IMR-90 (cell line): ENCODE measurements around the gene EPHB6. TPM values are rescaled to one million over a fixed set of nuclear protein-coding genes. Genes with fewer than 3 reads are reported as not detected.

ENCODE experiments used
- ATAC-seq: fragments of 200-7000 bp; cut with Tn5 transposase; 2 replicates; pipeline ENCODE4 v1.9.1; 2020; ENCODE audit warnings: low read depth, mild to moderate bottlenecking, moderate library complexity
- BruUV-seq: library from RNA; stranded (reverse); fragments of 400-500 nt; replicated peaks from 2 replicates; lab custom pipeline; 2021; lab: Mats Ljungman, UMichigan
- CTCF ChIA-PET: fragments of 300-600 bp; formaldehyde crosslinking; extraction: SDS; loops from one replicate; lab custom pipeline; 2021; ENCODE audit warnings: antibody characterized with exemption; lab: Yijun Ruan, JAX
- POLR2A ChIA-PET: fragments of 300-600 bp; sonication (Branson Sonifier 250); formaldehyde crosslinking; loops from one replicate; lab custom pipeline; 2022; ENCODE audit warnings: antibody characterized with exemption; ENCODE audit not compliant: unreplicated experiment; lab: Charles Lee
- DNase-seq: peaks from one replicate; pipeline ENCODE4 v3.0.0; 2013
- H2AFZ ChIP-seq: replicated peaks from 2 replicates; pipeline ENCODE3; 2013; ENCODE audit warnings: low read length, mild to moderate bottlenecking; ENCODE audit not compliant: poor library complexity
- H2AK5ac ChIP-seq: 2 replicates; pipeline ENCODE4 v1.6.1; 2013; ENCODE audit warnings: low read depth, low read length, inconsistent platforms
- H2AK9ac ChIP-seq: replicated peaks from 2 replicates; pipeline ENCODE3; 2013; ENCODE audit warnings: mild to moderate bottlenecking, low read depth, low read length, moderate library complexity; ENCODE audit not compliant: poor library complexity
- H2BK120ac ChIP-seq: 2 replicates; pipeline ENCODE4 v1.6.1; 2013; ENCODE audit warnings: low read depth, low read length, inconsistent platforms
- H2BK15ac ChIP-seq: 3 replicates; pipeline ENCODE4 v1.6.1; 2013; ENCODE audit warnings: low read depth, low read length, inconsistent platforms
- H2BK20ac ChIP-seq: 2 replicates; pipeline ENCODE4 v1.6.1; 2013; ENCODE audit warnings: low read depth, mild to moderate bottlenecking, inconsistent platforms, low read length, moderate library complexity
- H2BK5ac ChIP-seq: 2 replicates; pipeline ENCODE4 v1.6.1; 2013; ENCODE audit warnings: mild to moderate bottlenecking, low read depth, low read length, inconsistent platforms; ENCODE audit not compliant: poor library complexity, severe bottlenecking
- H3K14ac ChIP-seq: replicated peaks from 2 replicates; pipeline ENCODE4 v1.6.1; 2013; ENCODE audit warnings: low read depth, low read length, inconsistent platforms
- H3K18ac ChIP-seq: 2 replicates; pipeline ENCODE4 v1.6.1; 2013; ENCODE audit warnings: low read depth, low read length, control low read depth
- H3K23ac ChIP-seq: 2 replicates; pipeline ENCODE4 v1.6.1; 2013; ENCODE audit warnings: low read depth, low read length, inconsistent platforms
- H3K27ac ChIP-seq: 2 replicates; pipeline ENCODE4 v1.5.1; 2013; ENCODE audit warnings: mild to moderate bottlenecking, control low read depth, low read length; ENCODE audit not compliant: insufficient read depth
- H3K27me3 ChIP-seq: 2 replicates; pipeline ENCODE4 v1.6.1; 2013; ENCODE audit warnings: low read length; ENCODE audit not compliant: control insufficient read depth, insufficient read depth
- H3K36me3 ChIP-seq: 2 replicates; pipeline ENCODE4 v1.6.1; 2013; ENCODE audit warnings: low read length, mixed read lengths; ENCODE audit not compliant: control insufficient read depth, insufficient read depth
- H3K4ac ChIP-seq: 2 replicates; pipeline ENCODE4 v1.6.1; 2013; ENCODE audit warnings: low read depth, low read length, inconsistent platforms
- H3K4me1 ChIP-seq: 2 replicates; pipeline ENCODE4 v1.6.1; 2013; ENCODE audit warnings: low read length, mixed read lengths; ENCODE audit not compliant: control insufficient read depth, insufficient read depth
- H3K4me2 ChIP-seq: 2 replicates; pipeline ENCODE4 v1.6.1; 2013; ENCODE audit warnings: low read depth, mild to moderate bottlenecking, control low read depth, low read length, moderate library complexity
- H3K4me3 ChIP-seq: 2 replicates; pipeline ENCODE4 v1.5.1; 2013; ENCODE audit warnings: low read depth, mild to moderate bottlenecking, control low read depth, low read length, moderate library complexity; ENCODE audit not compliant: insufficient read depth
- H3K56ac ChIP-seq: 2 replicates; pipeline ENCODE4 v1.6.1; 2013; ENCODE audit warnings: low read length, inconsistent platforms; ENCODE audit not compliant: insufficient read depth; ENCODE audit errors: extremely low read depth
- H3K79me1 ChIP-seq, 2 experiments: 2 replicates each; pipeline ENCODE4 v1.6.1; 2013; ENCODE audit warnings: low read length in 2 of 2, inconsistent platforms in 1 of 2, low read depth in 1 of 2
- H3K9ac ChIP-seq: 2 replicates; pipeline ENCODE4 v1.6.1; 2013; ENCODE audit warnings: low read depth, low read length, control low read depth
- H3K9me1 ChIP-seq: 2 replicates; pipeline ENCODE4 v1.6.1; 2013; ENCODE audit warnings: low read length, inconsistent platforms; ENCODE audit not compliant: insufficient read depth
- H3K9me3 ChIP-seq: 2 replicates; pipeline ENCODE4 v1.6.1; 2013; ENCODE audit warnings: low read length; ENCODE audit not compliant: control insufficient read depth, insufficient read depth
- H4K20me1 ChIP-seq: 2 replicates; pipeline ENCODE4 v1.6.1; 2013; ENCODE audit warnings: low read length, inconsistent platforms; ENCODE audit not compliant: insufficient read depth
- H4K5ac ChIP-seq: 2 replicates; pipeline ENCODE4 v1.6.1; 2013; ENCODE audit warnings: mild to moderate bottlenecking, low read depth, low read length, control low read depth
- H4K8ac ChIP-seq, 2 experiments: 2 replicates each; pipeline ENCODE4 v1.6.1; 2013; ENCODE audit warnings: low read depth in 2 of 2, low read length in 2 of 2, control low read depth in 1 of 2, inconsistent platforms in 1 of 2
- H4K91ac ChIP-seq: 2 replicates; pipeline ENCODE4 v1.6.1; 2013; ENCODE audit warnings: low read depth, low read length, inconsistent platforms; ENCODE audit not compliant: insufficient read depth
- BHLHE40 ChIP-seq: fragments of 150-350 bp; IDR thresholded peaks from 2 replicates; pipeline ENCODE4 v1.6.1; 2016; ENCODE audit warnings: mild to moderate bottlenecking, low read depth, low read length
- CEBPB ChIP-seq: IDR thresholded peaks from 2 replicates; pipeline ENCODE4 v1.6.1; 2012; ENCODE audit warnings: low read depth, low read length, improper control_type of control experiment
- CHD1 ChIP-seq: IDR thresholded peaks from 2 replicates; pipeline ENCODE4 v1.6.1; 2012; ENCODE audit warnings: low read depth, low read length, improper control_type of control experiment
- FOS ChIP-seq: fragments of 150-350 bp; IDR thresholded peaks from 2 replicates; pipeline ENCODE4 v1.6.1; 2016; ENCODE audit warnings: low read depth, low read length
- MAFK ChIP-seq: IDR thresholded peaks from 2 replicates; pipeline ENCODE4 v1.6.1; 2012; ENCODE audit warnings: low read depth, low read length, improper control_type of control experiment
- MAZ ChIP-seq: IDR thresholded peaks from 2 replicates; pipeline ENCODE4 v1.6.1; 2012; ENCODE audit warnings: low read depth, mild to moderate bottlenecking, low read length, improper control_type of control experiment, moderate library complexity, borderline replicate concordance
- MXI1 ChIP-seq: IDR thresholded peaks from 2 replicates; pipeline ENCODE4 v1.6.1; 2012; ENCODE audit warnings: low read depth, mild to moderate bottlenecking, low read length, moderate library complexity, borderline replicate concordance
- NFE2L2 ChIP-seq: fragments of 150-350 bp; IDR thresholded peaks from 2 replicates; pipeline ENCODE4 v1.6.1; 2016; ENCODE audit warnings: low read depth, mild to moderate bottlenecking, low read length
- POLR2A ChIP-seq: IDR thresholded peaks from 2 replicates; pipeline ENCODE4 v1.6.1; 2012; ENCODE audit warnings: mild to moderate bottlenecking, low read depth, low read length
- RAD21 ChIP-seq: IDR thresholded peaks from 2 replicates; pipeline ENCODE4 v1.6.1; 2012; ENCODE audit warnings: low read length, improper control_type of control experiment
- RCOR1 ChIP-seq: IDR thresholded peaks from 2 replicates; pipeline ENCODE4 v1.6.1; 2012; ENCODE audit warnings: mild to moderate bottlenecking, low read length, improper control_type of control experiment; ENCODE audit not compliant: insufficient replicate concordance
- RFX5 ChIP-seq: IDR thresholded peaks from 2 replicates; pipeline ENCODE4 v1.8.0; 2012; ENCODE audit warnings: low read depth, mild to moderate bottlenecking, low read length, moderate library complexity
- WGBS, 2 experiments: methylation state at CpG; one replicate each; pipeline versions ENCODE4 v1.1.5 to v1.1.7; 2013; ENCODE audit warnings: missing lambda C conversion rate in 2 of 2; ENCODE audit not compliant: insufficient read length in 1 of 2; ENCODE audit errors: extremely low coverage in 2 of 2; 5-methylcytosine and 5-hydroxymethylcytosine counted together
- dilution Hi-C: fragments of 300-500 bp; cut with HindIII; formaldehyde crosslinking; loops from one replicate; pipeline ENCODE4 v1.14.3; 2018; ENCODE audit warnings: low sequenced_read_pairs; ENCODE audit not compliant: unreplicated experiment
- in situ Hi-C: fragments of 300-500 bp; cut with MboI; formaldehyde crosslinking; loops from 3 replicates; pipeline ENCODE4 v1.14.3; 2019; ENCODE audit warnings: low sequenced_read_pairs, inconsistent platforms, mixed read lengths
- intact Hi-C: fragments of 100-400 bp; cut with micrococcal nuclease; formaldehyde crosslinking; loops from 2 replicates; pipeline ENCODE4 v1.10.0; 2022
- polyA plus RNA-seq, 3 experiments: library from polyadenylated mRNA; depleted of rRNA; stranded (reverse); fragments of >200 nt; gene quantifications; 2 replicates each; pipeline ENCODE4 v1.2.3, GENCODE V29; 2012; ENCODE audit warnings: low replicate concordance in 1 of 3
- total RNA-seq: library from RNA; depleted of rRNA; stranded (reverse); fragments of >200 nt; gene quantifications from 2 replicates; pipeline ENCODE4 v1.2.3, GENCODE V29; 2012
- TF ChIP-seq, protein P1 (sequence below): fragments of 150-350 bp; IDR thresholded peaks from 2 replicates; pipeline ENCODE4 v1.6.1; 2017; ENCODE audit warnings: mild to moderate bottlenecking, antibody characterized with exemption, low read length, low read depth
- TF ChIP-seq, protein P2 (sequence below): fragments of 150-350 bp; IDR thresholded peaks from 2 replicates; pipeline ENCODE4 v1.6.1; 2016; ENCODE audit warnings: low read depth, mild to moderate bottlenecking, low read length, moderate library complexity, borderline replicate concordance
- TF ChIP-seq, protein P3 (sequence below): conservative IDR thresholded peaks from 2 replicates; pipeline ENCODE4 v1.5.1; 2012; ENCODE audit warnings: mild to moderate bottlenecking, low read depth, low read length, improper control_type of control experiment

EPHB6 gene
- total and polyA plus RNA-seq, 2 of the 4 experiments (the other 2 are of a cell fraction): under 0.01 to 0.60 TPM

DNA sequence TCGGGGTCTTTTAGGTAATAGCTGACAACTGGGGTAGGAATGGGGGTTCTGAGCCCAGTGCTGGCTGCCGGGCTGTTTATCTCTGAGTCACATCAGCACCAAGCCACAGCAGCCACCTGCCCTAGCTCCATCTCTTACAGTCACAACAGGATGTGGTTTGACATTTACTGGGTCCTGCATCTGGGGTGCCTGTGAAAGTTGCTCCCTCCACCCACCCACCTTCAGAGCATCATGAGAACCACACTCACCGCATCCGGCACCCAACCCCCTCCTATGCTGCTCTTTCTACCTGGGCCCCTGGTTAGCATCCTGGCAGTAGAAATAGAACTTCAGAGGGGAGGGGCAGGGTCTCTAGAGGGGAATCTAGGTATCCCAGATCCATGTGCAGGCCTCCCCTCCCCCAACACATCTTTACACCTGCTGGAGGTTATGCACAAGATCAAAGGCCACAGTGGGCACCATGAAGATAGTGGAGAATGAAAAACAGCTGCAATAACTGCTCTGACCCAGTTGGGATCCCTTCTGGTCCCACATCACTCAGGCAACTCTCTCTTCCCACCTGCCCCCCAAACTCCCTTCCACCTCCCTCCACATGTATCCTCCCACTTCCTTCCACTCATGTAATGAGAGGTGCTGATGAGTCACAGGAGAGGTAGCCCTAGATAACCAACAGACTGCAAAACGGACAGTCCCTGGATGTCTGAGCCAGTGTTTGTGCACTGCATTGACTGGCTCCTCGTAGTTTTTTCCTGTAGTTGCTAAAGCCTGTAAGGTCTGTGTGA lies 45.9 kb upstream of the EPHB6 start:
- no peaks in the 10 kb centered on the region for H4K20me1 ChIP-seq
- H3K4me2 ChIP-seq: no peak overlapping the region
- no CpG with 5 or more reads among the region's 6 CpGs for WGBS, 2 experiments
- ChIA-PET POLR2A (no interaction called here), CTCF (interaction anchor here (1.5 to 1.7 kb wide), 3 partner anchors 26 to 274 kb away, joined by 4 to 8 read pairs (median 5); no protein-coding TSS in a partner anchor)
- H3K36me3 ChIP-seq: no peaks in the 10 kb centered on the region
- H3K79me1 ChIP-seq: no peaks in the 10 kb centered on the region
- BruUV-seq: no TSS peak
- H2AK5ac ChIP-seq: no peak overlapping the region
- H3K18ac ChIP-seq: no peak overlapping the region
- H2BK20ac ChIP-seq: no peak overlapping the region
- no peak overlapping the region for H2BK15ac ChIP-seq
- no peak overlapping the region for H4K5ac ChIP-seq
- no peak overlapping the region for H4K8ac ChIP-seq
- H4K91ac ChIP-seq: no peak overlapping the region
- H3K14ac ChIP-seq: no peak overlapping the region
- H3K4me3 ChIP-seq: no peak overlapping the region
- peak; percentile 7 for DNase-seq
- no peak overlapping the region for H2AFZ ChIP-seq
- H3K9me3 ChIP-seq: no peaks in the 10 kb centered on the region
- H3K9ac ChIP-seq: no peak overlapping the region
- no peak for ATAC-seq
- no peak overlapping the region for H3K56ac ChIP-seq
- no peak overlapping the region for H3K23ac ChIP-seq
- intact Hi-C loops: no loop called here
- H2BK5ac ChIP-seq: no peak overlapping the region
- no peak overlapping the region for H3K4ac ChIP-seq
- no peaks in the 10 kb centered on the region for H3K4me1 ChIP-seq
- H2AK9ac ChIP-seq: no peak overlapping the region
- H3K27ac ChIP-seq: no peak overlapping the region
- peaks cover 3% of the 10 kb centered on the region; the same call in 1 of the 2 replicates for H3K27me3 ChIP-seq
- dilution Hi-C loops: no loop called here
- in situ Hi-C loops: no loop called here
- H3K9me1 ChIP-seq: no peaks in the 10 kb centered on the region
- no peak overlapping the region for H2BK120ac ChIP-seq
- TF ChIP-seq FOS: no peak
- no peak for TF ChIP-seq MAFK
- TF ChIP-seq CEBPB: no peak
- TF ChIP-seq CHD1: no peak
- no peak for TF ChIP-seq POLR2A
- no peak for TF ChIP-seq RAD21
- no peak for TF ChIP-seq MXI1
- TF ChIP-seq, protein P1, sequence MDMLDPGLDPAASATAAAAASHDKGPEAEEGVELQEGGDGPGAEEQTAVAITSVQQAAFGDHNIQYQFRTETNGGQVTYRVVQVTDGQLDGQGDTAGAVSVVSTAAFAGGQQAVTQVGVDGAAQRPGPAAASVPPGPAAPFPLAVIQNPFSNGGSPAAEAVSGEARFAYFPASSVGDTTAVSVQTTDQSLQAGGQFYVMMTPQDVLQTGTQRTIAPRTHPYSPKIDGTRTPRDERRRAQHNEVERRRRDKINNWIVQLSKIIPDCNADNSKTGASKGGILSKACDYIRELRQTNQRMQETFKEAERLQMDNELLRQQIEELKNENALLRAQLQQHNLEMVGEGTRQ: no peak
- TF ChIP-seq, protein P2, sequence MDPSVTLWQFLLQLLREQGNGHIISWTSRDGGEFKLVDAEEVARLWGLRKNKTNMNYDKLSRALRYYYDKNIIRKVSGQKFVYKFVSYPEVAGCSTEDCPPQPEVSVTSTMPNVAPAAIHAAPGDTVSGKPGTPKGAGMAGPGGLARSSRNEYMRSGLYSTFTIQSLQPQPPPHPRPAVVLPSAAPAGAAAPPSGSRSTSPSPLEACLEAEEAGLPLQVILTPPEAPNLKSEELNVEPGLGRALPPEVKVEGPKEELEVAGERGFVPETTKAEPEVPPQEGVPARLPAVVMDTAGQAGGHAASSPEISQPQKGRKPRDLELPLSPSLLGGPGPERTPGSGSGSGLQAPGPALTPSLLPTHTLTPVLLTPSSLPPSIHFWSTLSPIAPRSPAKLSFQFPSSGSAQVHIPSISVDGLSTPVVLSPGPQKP: no peak
- no peak for TF ChIP-seq BHLHE40
- TF ChIP-seq MAZ: no peak
- no peak for TF ChIP-seq NFE2L2
- TF ChIP-seq RFX5: no peak
- TF ChIP-seq, protein P3, sequence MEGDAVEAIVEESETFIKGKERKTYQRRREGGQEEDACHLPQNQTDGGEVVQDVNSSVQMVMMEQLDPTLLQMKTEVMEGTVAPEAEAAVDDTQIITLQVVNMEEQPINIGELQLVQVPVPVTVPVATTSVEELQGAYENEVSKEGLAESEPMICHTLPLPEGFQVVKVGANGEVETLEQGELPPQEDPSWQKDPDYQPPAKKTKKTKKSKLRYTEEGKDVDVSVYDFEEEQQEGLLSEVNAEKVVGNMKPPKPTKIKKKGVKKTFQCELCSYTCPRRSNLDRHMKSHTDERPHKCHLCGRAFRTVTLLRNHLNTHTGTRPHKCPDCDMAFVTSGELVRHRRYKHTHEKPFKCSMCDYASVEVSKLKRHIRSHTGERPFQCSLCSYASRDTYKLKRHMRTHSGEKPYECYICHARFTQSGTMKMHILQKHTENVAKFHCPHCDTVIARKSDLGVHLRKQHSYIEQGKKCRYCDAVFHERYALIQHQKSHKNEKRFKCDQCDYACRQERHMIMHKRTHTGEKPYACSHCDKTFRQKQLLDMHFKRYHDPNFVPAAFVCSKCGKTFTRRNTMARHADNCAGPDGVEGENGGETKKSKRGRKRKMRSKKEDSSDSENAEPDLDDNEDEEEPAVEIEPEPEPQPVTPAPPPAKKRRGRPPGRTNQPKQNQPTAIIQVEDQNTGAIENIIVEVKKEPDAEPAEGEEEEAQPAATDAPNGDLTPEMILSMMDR: no peak
- no peak for TF ChIP-seq RCOR1
